ENCODE data around the gene ASB10. TPM values are rescaled to one million over a fixed set of nuclear protein-coding genes. Genes with fewer than 3 reads are reported as not detected.

Gene ASB10
- total RNA-seq, 1 experiment from 2014 or later = not detected

GRCh38 chr7:151189038-151189437 is 2.0 kb upstream of the ASB10 start:
- TF ChIP-seq SIN3A (IDR thresholded peaks at IDR 0.05; ENCODE audit: borderline replicate concordance, insufficient read depth, low read depth, low read length) = no peak
- TF ChIP-seq REST (IDR thresholded peaks at IDR 0.05; ENCODE audit: insufficient read depth in 1 of 2, low read depth in 2 of 2, low read length in 1 of 2) = no peak
- no peak for TF ChIP-seq POLR2AphosphoS5 (IDR thresholded peaks at IDR 0.05; ENCODE audit: low read depth, low read length)
- no peak for TF ChIP-seq TCF7L2 (IDR thresholded peaks at IDR 0.05; ENCODE audit: low read depth, low read length)
- TF ChIP-seq CTCF (IDR thresholded peaks at IDR 0.05) = no peak
- Histone ChIP-seq H3K27ac (ENCODE audit: low read length) (no peak overlapping the region), H3K4me1 (ENCODE audit: control insufficient read depth, insufficient read depth, low read length) (no peaks in the 10 kb centered on the region), H3K36me3 (ENCODE audit: control insufficient read depth, insufficient read depth, low read length) (no peaks in the 10 kb centered on the region), H3K4me3 (ENCODE audit: low read depth in 2 of 2, low read length in 2 of 2) (no peak overlapping the region), H3K27me3 (ENCODE audit: control insufficient read depth, insufficient read depth, low read length) (no peaks in the 10 kb centered on the region), H3K9me3 (ENCODE audit: control insufficient read depth, insufficient read depth, low read depth, low read length) (no peaks in the 10 kb centered on the region)
- ChIA-PET CTCF (no interaction called here), POLR2A (no interaction called here)
- BruUV-seq (replicated peaks) = no TSS peak
- in situ Hi-C loops (cut with HindIII; ENCODE audit: low pct_unique_long_range_greater_than_20kb, low sequenced_read_pairs) = no loop called here
- intact Hi-C loops (cut with micrococcal nuclease; ENCODE audit: unreplicated experiment) = no loop called here
- DNase-seq (ENCODE audit: low read depth, low spot score) (no peak), ATAC-seq (no peak)

- POLR2A ChIA-PET = no interaction called here
Measured at GRCh38 chr7:151188252-151188542, 1.1 kb upstream of the ASB10 start.

More at GRCh38 chr7:151188252-151188542, 1.1 kb upstream of the ASB10 start:
- H3K36me3 ChIP-seq (ENCODE audit: control insufficient read depth, insufficient read depth, low read length) = no peaks in the 10 kb centered on the region
- DNase-seq (ENCODE audit: low read depth, low spot score) (no peak), ATAC-seq (no peak)
- intact Hi-C loops (cut with micrococcal nuclease; ENCODE audit: unreplicated experiment) = no loop called here
- in situ Hi-C loops (cut with HindIII; ENCODE audit: low pct_unique_long_range_greater_than_20kb, low sequenced_read_pairs) = no loop called here
- CTCF ChIA-PET = no interaction called here
- no peaks in the 10 kb centered on the region for H3K27me3 ChIP-seq (ENCODE audit: control insufficient read depth, insufficient read depth, low read length)
- no peak overlapping the region for H3K4me3 ChIP-seq (ENCODE audit: low read depth in 2 of 2, low read length in 2 of 2)
- no peaks in the 10 kb centered on the region for H3K9me3 ChIP-seq (ENCODE audit: control insufficient read depth, insufficient read depth, low read depth, low read length)
- no peak overlapping the region for H3K27ac ChIP-seq (ENCODE audit: low read length)
- no peaks in the 10 kb centered on the region for H3K4me1 ChIP-seq (ENCODE audit: control insufficient read depth, insufficient read depth, low read length)
- BruUV-seq (replicated peaks) = no TSS peak
- TF ChIP-seq REST (IDR thresholded peaks at IDR 0.05; ENCODE audit: insufficient read depth in 1 of 2, low read depth in 2 of 2, low read length in 1 of 2) (no peak), TCF7L2 (IDR thresholded peaks at IDR 0.05; ENCODE audit: low read depth, low read length) (no peak), CTCF (IDR thresholded peaks at IDR 0.05) (no peak), SIN3A (IDR thresholded peaks at IDR 0.05; ENCODE audit: borderline replicate concordance, insufficient read depth, low read depth, low read length) (no peak), POLR2AphosphoS5 (IDR thresholded peaks at IDR 0.05; ENCODE audit: low read depth, low read length) (no peak)

Data from Panc1 (cell line).